Prostate gland (tissue), 2 donors: ENCODE results near the gene MXRA8. TPM values are rescaled to one million over a fixed set of nuclear protein-coding genes. Genes with fewer than 3 reads are reported as not detected.

Experiments
- DNase-seq: peaks from one replicate; pipeline ENCODE4 v3.0.0-alpha.2; 2019; ENCODE audit warnings: low spot score
- H3K27ac ChIP-seq, 2 donors: fragments of 200-600 bp; sonication (generic); 2 replicates each; pipeline ENCODE4 v1.5.1; 2017 to 2019
- H3K27me3 ChIP-seq: fragments of 200-600 bp; sonication (generic); replicated peaks from 2 replicates; pipeline ENCODE4 v1.5.1; 2019; ENCODE audit not compliant: insufficient read depth
- H3K36me3 ChIP-seq, 2 donors: fragments of 200-600 bp; sonication (generic); 1 replicate in 1 of 2; 2 replicates in 1 of 2; pipeline versions ENCODE4 v1.5.1 to v1.8.1; 2017 to 2019
- H3K4me1 ChIP-seq: fragments of 200-600 bp; sonication (generic); replicated peaks from 2 replicates; pipeline ENCODE4 v1.5.1; 2019
- H3K4me3 ChIP-seq, 2 donors: fragments of 200-600 bp; sonication (generic); 2 replicates each; pipeline ENCODE4 v1.5.1; 2017 to 2019
- H3K9me3 ChIP-seq: fragments of 200-600 bp; sonication (generic); 2 replicates; pipeline ENCODE4 v1.5.1; 2017
- CTCF ChIP-seq, 4 experiments: fragments of 200-600 bp in 2 of 4; fragments of 450-650 bp in 2 of 4; sonication (generic) in 2 of 4; IDR thresholded peaks; 1 replicate in 3 of 4; 2 replicates in 1 of 4; pipeline ENCODE4 v1.5.1; 2016 to 2019; ENCODE audit warnings: antibody characterized with exemption in 4 of 4, mild to moderate bottlenecking in 2 of 4, moderate library complexity in 2 of 4
- POLR2A ChIP-seq: fragments of 450-650 bp; IDR thresholded peaks from one replicate; pipeline ENCODE4 v1.6.1; 2016; ENCODE audit warnings: antibody characterized with exemption, mild to moderate bottlenecking
- POLR2AphosphoS5 ChIP-seq: sonication (generic); formaldehyde crosslinking; IDR thresholded peaks from one replicate; pipeline ENCODE4 v1.6.1; 2017; ENCODE audit warnings: antibody characterized with exemption
- WGBS: methylation state at CpG from one replicate; pipeline ENCODE4 v1.1.5; 2018; 5-methylcytosine and 5-hydroxymethylcytosine counted together
- intact Hi-C: fragments of 100-400 bp; cut with DNase I; formaldehyde crosslinking; loops from one replicate; pipeline ENCODE4 v1.14.2; 2022
- total RNA-seq, 2 donors: library from RNA; depleted of rRNA; stranded (reverse); fragments of >200 nt; gene quantifications; one replicate each; pipeline ENCODE4 v1.1.0, GENCODE V29; 2016

The MXRA8 gene
- total RNA-seq, 2 donors from 2014 or later: 39.0 to 152 TPM

- intact Hi-C loops: loop anchor here (5.0 kb wide), 1 partner anchor 39 kb away; the partner anchor contains the start of gene DVL1
- Histone ChIP-seq H3K36me3 (peaks cover 0 to 19% of the 10 kb centered on the region in 2 donors), H3K27me3 (no peaks in the 10 kb centered on the region), H3K4me1 (peaks cover 40% of the 10 kb centered on the region), H3K9me3 (no peaks in the 10 kb centered on the region), H3K27ac (peak within 1 kb of the TSS; percentile 89 to 93), H3K4me3 (peak within 1 kb of the TSS; percentile 79 to 97)
- peak in 2 of 4 experiments; percentile 42 to 44 for TF ChIP-seq CTCF (IDR thresholded peaks at IDR 0.05)
- peak; percentile 48 for TF ChIP-seq POLR2AphosphoS5
- TF ChIP-seq POLR2A: peak; percentile 34
- DNase-seq: peak; percentile 75
- WGBS: under 1% methylated on average over 81 of the region's 131 CpGs
These were observed 50.2 kb downstream of the MXRA8 start, which contains the start of the genes ACAP3 and PUSL1 for GRCh38 chr1:1307923-1308755. TSS of gene ACAP3 (minus strand) at chr1:1307930. CDS start at chr1:1307815, 115 bp downstream. TSS of gene PUSL1 (plus strand) at chr1:1308597. CDS start at chr1:1308644, 47 bp downstream.

DNA sequence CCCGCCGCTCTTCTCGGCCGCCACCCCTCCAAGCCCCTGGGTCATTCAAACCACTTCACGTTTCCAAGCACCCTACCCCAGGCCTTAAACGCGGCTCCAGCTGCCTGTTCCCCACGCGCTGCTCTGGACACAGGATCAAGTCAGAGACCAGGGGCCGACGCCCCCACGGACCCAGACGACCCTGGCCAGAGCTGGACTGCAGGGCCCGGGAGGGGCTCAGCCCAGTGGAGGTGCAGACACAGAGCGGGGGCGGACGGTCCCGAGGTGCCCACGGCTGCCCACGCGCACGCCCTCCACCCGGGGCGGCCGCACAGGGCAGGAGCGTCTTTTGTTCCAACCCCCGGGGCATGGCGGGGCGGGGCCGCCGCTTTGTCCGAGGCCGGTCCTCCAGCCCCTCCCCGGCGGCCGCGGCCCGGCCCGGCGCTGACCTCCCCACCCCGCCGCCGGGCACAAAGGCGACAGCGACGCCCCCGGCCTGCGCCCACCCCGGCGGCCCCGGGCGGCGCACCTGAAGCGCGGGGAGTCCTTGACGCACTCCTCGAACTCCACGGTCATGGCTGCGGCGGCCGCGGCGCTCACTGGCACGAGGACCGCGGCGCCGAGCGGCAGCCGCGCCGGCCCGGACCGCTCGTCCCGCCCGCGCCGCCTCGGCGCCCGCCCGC, 51.0 kb downstream of the MXRA8 start:
- TF ChIP-seq CTCF (IDR thresholded peaks at IDR 0.05) (no peak), POLR2A (no peak), POLR2AphosphoS5 (no peak)
- peak overlapping the region; percentile 89 to 93 for H3K27ac ChIP-seq
- WGBS: 2% methylated on average over 36 of the region's 83 CpGs
- no peak for DNase-seq
- peaks cover 0 to 12% of the 10 kb centered on the region in 2 donors for H3K36me3 ChIP-seq
- intact Hi-C loops: loop anchor here (5.0 kb wide), 1 partner anchor 40 kb away; the partner anchor contains the start of gene DVL1
- peak overlapping the region; percentile 79 to 97 for H3K4me3 ChIP-seq
- H3K9me3 ChIP-seq: no peaks in the 10 kb centered on the region
- peaks cover 40% of the 10 kb centered on the region for H3K4me1 ChIP-seq
- H3K27me3 ChIP-seq: no peaks in the 10 kb centered on the region

DNA sequence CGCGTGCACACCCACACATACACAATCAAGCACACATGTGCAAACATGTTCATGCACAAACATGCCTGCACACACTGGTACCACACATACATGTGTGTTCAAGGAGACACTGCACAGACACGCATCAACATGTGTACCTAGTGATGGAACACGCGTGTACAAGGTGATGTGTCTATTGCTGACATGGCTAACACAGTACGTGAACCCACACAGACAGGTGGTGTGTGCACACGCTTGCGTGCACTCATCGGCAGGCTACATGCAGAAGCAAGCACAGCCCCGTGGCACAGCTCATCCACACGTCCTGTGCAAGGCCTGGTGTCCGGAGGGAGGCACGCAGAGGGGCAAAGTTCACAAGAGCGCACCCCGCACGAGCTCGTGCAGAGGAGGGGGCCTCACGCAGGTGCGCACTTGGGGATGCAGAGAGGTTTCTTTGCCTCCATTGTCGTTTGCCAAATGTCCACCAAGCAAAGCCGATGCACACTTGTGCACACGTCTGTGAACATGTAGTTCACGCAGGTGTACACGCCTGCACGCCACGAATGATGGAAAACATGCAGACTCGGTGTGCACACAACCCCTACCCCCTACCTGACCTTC, 51.6 kb downstream of the MXRA8 start:
- Histone ChIP-seq H3K4me1 (peaks cover 40% of the 10 kb centered on the region), H3K36me3 (peaks cover 0 to 8% of the 10 kb centered on the region in 2 donors), H3K27me3 (no peaks in the 10 kb centered on the region), H3K9me3 (no peaks in the 10 kb centered on the region), H3K27ac (peak overlapping the region in 1 of 2 donors; percentile 89), H3K4me3 (peak overlapping the region; percentile 79 to 97)
- TF ChIP-seq POLR2A: no peak
- TF ChIP-seq CTCF (IDR thresholded peaks at IDR 0.05): no peak
- no peak for TF ChIP-seq POLR2AphosphoS5
- WGBS: 26% methylated on average over 27 of the region's 27 CpGs
- DNase-seq: no peak
- intact Hi-C loops: loop anchor here (5.0 kb wide), 1 partner anchor 41 kb away; the partner anchor contains the start of gene DVL1

DNA sequence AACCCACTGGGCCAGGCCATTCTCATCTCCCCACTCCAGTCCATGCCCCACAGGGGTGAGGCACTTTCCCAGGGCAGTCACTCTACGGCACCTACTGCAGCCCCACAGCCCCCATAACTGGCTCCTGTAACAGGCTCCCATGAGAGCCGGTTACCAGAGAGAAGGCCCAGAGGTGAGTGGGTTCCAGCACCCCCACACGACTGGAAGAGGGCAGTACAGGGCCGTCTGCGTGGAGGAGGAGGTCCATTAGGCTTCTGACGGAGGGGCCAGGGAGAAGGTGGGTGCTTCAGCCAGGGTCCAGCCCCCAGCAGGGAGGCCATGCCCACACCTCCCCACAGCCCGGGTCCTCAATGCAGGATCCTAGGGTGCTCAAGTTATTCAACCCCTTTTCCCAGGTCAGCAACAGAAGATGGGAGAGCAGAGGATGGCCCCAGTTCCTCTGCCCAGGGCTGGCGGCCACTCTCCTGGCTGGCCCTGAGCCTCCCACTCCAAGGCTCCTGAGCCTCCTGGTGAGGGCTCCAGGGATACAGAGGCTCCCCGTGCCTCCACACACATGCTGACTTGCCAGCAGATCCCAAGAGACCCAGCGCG, 52.2 kb downstream of the MXRA8 start:
- Histone ChIP-seq H3K4me3 (no peak overlapping the region), H3K9me3 (no peaks in the 10 kb centered on the region), H3K36me3 (peaks cover 0 to 2% of the 10 kb centered on the region in 2 donors), H3K4me1 (peaks cover 40% of the 10 kb centered on the region), H3K27me3 (no peaks in the 10 kb centered on the region), H3K27ac (peak overlapping the region; percentile 36 to 55)
- TF ChIP-seq POLR2AphosphoS5 (no peak), POLR2A (no peak)
- no peak for DNase-seq
- WGBS: 27% methylated on average over 8 of the region's 11 CpGs
- intact Hi-C loops: loop anchor here (5.0 kb wide), 1 partner anchor 41 kb away; the partner anchor contains the start of gene DVL1
